ENCODE results near the gene SPTSSA.

Gene SPTSSA

GRCh38 chr14:34474187-34474679 lies 12.2 kb upstream of the SPTSSA start:
- Histone ChIP-seq H3K4me1 (ENCODE audit: control insufficient read depth in 2 of 2, insufficient read depth in 2 of 2, low read length in 2 of 2) (no peaks in the 10 kb centered on the region), H3K4me3 (ENCODE audit: low read length in 2 of 2) (no peak overlapping the region), H3K9me3 (ENCODE audit: control insufficient read depth in 2 of 2, low read length in 2 of 2) (no peaks in the 10 kb centered on the region), H3K27me3 (ENCODE audit: control insufficient read depth in 2 of 2, insufficient read depth in 2 of 2, low read length in 2 of 2) (no peaks in the 10 kb centered on the region), H3K27ac (ENCODE audit: low read depth in 2 of 2, low read length in 2 of 2) (no peak overlapping the region), H3K36me3 (ENCODE audit: control insufficient read depth in 2 of 2, insufficient read depth in 2 of 2, low read length in 2 of 2) (no peaks in the 10 kb centered on the region), H3K9ac (ENCODE audit: low read depth in 1 of 2, low read length in 2 of 2) (no peak overlapping the region)

GRCh38 chr14:34472706-34473279 lies 10.8 kb upstream of the SPTSSA start:
- Histone ChIP-seq H3K4me3 (ENCODE audit: low read length in 2 of 2) (no peak overlapping the region), H3K27ac (ENCODE audit: low read depth in 2 of 2, low read length in 2 of 2) (no peak overlapping the region), H3K9me3 (ENCODE audit: control insufficient read depth in 2 of 2, low read length in 2 of 2) (no peaks in the 10 kb centered on the region), H3K9ac (ENCODE audit: low read depth in 1 of 2, low read length in 2 of 2) (no peak overlapping the region), H3K4me1 (ENCODE audit: control insufficient read depth in 2 of 2, insufficient read depth in 2 of 2, low read length in 2 of 2) (no peaks in the 10 kb centered on the region), H3K36me3 (ENCODE audit: control insufficient read depth in 2 of 2, insufficient read depth in 2 of 2, low read length in 2 of 2) (no peaks in the 10 kb centered on the region), H3K27me3 (ENCODE audit: control insufficient read depth in 2 of 2, insufficient read depth in 2 of 2, low read length in 2 of 2) (no peaks in the 10 kb centered on the region)

GRCh38 chr14:34470319-34470718 lies 8.3 kb upstream of the SPTSSA start:
- H3K9ac ChIP-seq (ENCODE audit: low read depth in 1 of 2, low read length in 2 of 2): no peak overlapping the region
- no peak overlapping the region for H3K27ac ChIP-seq (ENCODE audit: low read depth in 2 of 2, low read length in 2 of 2)
- H3K36me3 ChIP-seq (ENCODE audit: control insufficient read depth in 2 of 2, insufficient read depth in 2 of 2, low read length in 2 of 2): no peaks in the 10 kb centered on the region
- no peak overlapping the region for H3K4me3 ChIP-seq (ENCODE audit: low read length in 2 of 2)
- no peaks in the 10 kb centered on the region for H3K27me3 ChIP-seq (ENCODE audit: control insufficient read depth in 2 of 2, insufficient read depth in 2 of 2, low read length in 2 of 2)
- H3K4me1 ChIP-seq (ENCODE audit: control insufficient read depth in 2 of 2, insufficient read depth in 2 of 2, low read length in 2 of 2): peaks cover 0 to 3% of the 10 kb centered on the region in 2 donors
- no peaks in the 10 kb centered on the region for H3K9me3 ChIP-seq (ENCODE audit: control insufficient read depth in 2 of 2, low read length in 2 of 2)

- H3K9ac ChIP-seq (ENCODE audit: low read depth in 1 of 2, low read length in 2 of 2): no peak overlapping the region
- H3K27me3 ChIP-seq (ENCODE audit: control insufficient read depth in 2 of 2, insufficient read depth in 2 of 2, low read length in 2 of 2): no peaks in the 10 kb centered on the region
- no peak overlapping the region for H3K4me3 ChIP-seq (ENCODE audit: low read length in 2 of 2)
- no peaks in the 10 kb centered on the region for H3K9me3 ChIP-seq (ENCODE audit: control insufficient read depth in 2 of 2, low read length in 2 of 2)
- peaks cover 5 to 7% of the 10 kb centered on the region in 2 donors for H3K4me1 ChIP-seq (ENCODE audit: control insufficient read depth in 2 of 2, insufficient read depth in 2 of 2, low read length in 2 of 2)
- H3K27ac ChIP-seq (ENCODE audit: low read depth in 2 of 2, low read length in 2 of 2): no peak overlapping the region
- H3K36me3 ChIP-seq (ENCODE audit: control insufficient read depth in 2 of 2, insufficient read depth in 2 of 2, low read length in 2 of 2): no peaks in the 10 kb centered on the region
Measured at GRCh38 chr14:34466691-34467090, 4.7 kb upstream of the SPTSSA start.

GRCh38 chr14:34465069-34465859 lies 3.2 kb upstream of the SPTSSA start:
- Histone ChIP-seq H3K9me3 (ENCODE audit: control insufficient read depth in 2 of 2, low read length in 2 of 2) (no peaks in the 10 kb centered on the region), H3K36me3 (ENCODE audit: control insufficient read depth in 2 of 2, insufficient read depth in 2 of 2, low read length in 2 of 2) (no peaks in the 10 kb centered on the region), H3K4me1 (ENCODE audit: control insufficient read depth in 2 of 2, insufficient read depth in 2 of 2, low read length in 2 of 2) (peaks cover 11 to 15% of the 10 kb centered on the region in 2 donors), H3K27ac (ENCODE audit: low read depth in 2 of 2, low read length in 2 of 2) (peak overlapping the region; percentile 33 to 39), H3K27me3 (ENCODE audit: control insufficient read depth in 2 of 2, insufficient read depth in 2 of 2, low read length in 2 of 2) (no peaks in the 10 kb centered on the region), H3K4me3 (ENCODE audit: low read length in 2 of 2) (peak overlapping the region in 1 of 2 donors; percentile 4), H3K9ac (ENCODE audit: low read depth in 1 of 2, low read length in 2 of 2) (no peak overlapping the region)

- peaks cover 15% of the 10 kb centered on the region in 2 donors for H3K4me1 ChIP-seq (ENCODE audit: control insufficient read depth in 2 of 2, insufficient read depth in 2 of 2, low read length in 2 of 2)
- H3K9me3 ChIP-seq (ENCODE audit: control insufficient read depth in 2 of 2, low read length in 2 of 2): no peaks in the 10 kb centered on the region
- H3K27me3 ChIP-seq (ENCODE audit: control insufficient read depth in 2 of 2, insufficient read depth in 2 of 2, low read length in 2 of 2): no peaks in the 10 kb centered on the region
- H3K4me3 ChIP-seq (ENCODE audit: low read length in 2 of 2): no peak overlapping the region
- H3K9ac ChIP-seq (ENCODE audit: low read depth in 1 of 2, low read length in 2 of 2): no peak overlapping the region
- no peaks in the 10 kb centered on the region for H3K36me3 ChIP-seq (ENCODE audit: control insufficient read depth in 2 of 2, insufficient read depth in 2 of 2, low read length in 2 of 2)
- H3K27ac ChIP-seq (ENCODE audit: low read depth in 2 of 2, low read length in 2 of 2): no peak overlapping the region
Measured at GRCh38 chr14:34463598-34463961, 1.5 kb upstream of the SPTSSA start.

- Histone ChIP-seq H3K27ac (ENCODE audit: low read depth in 2 of 2, low read length in 2 of 2) (peak overlapping the region; percentile 90 to 91), H3K27me3 (ENCODE audit: control insufficient read depth in 2 of 2, insufficient read depth in 2 of 2, low read length in 2 of 2) (no peaks in the 10 kb centered on the region), H3K9me3 (ENCODE audit: control insufficient read depth in 2 of 2, low read length in 2 of 2) (no peaks in the 10 kb centered on the region), H3K36me3 (ENCODE audit: control insufficient read depth in 2 of 2, insufficient read depth in 2 of 2, low read length in 2 of 2) (peaks cover 2 to 4% of the 10 kb centered on the region in 2 donors), H3K4me1 (ENCODE audit: control insufficient read depth in 2 of 2, insufficient read depth in 2 of 2, low read length in 2 of 2) (peaks cover 15% of the 10 kb centered on the region in 2 donors), H3K9ac (ENCODE audit: low read depth in 1 of 2, low read length in 2 of 2) (peak overlapping the region; percentile 76 to 85), H3K4me3 (ENCODE audit: low read length in 2 of 2) (peak overlapping the region; percentile 92 to 94)
Measured at GRCh38 chr14:34461334-34462131, 507 bp downstream of the SPTSSA start.

GRCh38 chr14:34460841-34461240 lies 1.2 kb downstream of the SPTSSA start:
- Histone ChIP-seq H3K27ac (ENCODE audit: low read depth in 2 of 2, low read length in 2 of 2) (peak overlapping the region; percentile 90 to 91), H3K4me3 (ENCODE audit: low read length in 2 of 2) (peak overlapping the region; percentile 92 to 94), H3K36me3 (ENCODE audit: control insufficient read depth in 2 of 2, insufficient read depth in 2 of 2, low read length in 2 of 2) (peaks cover 2 to 4% of the 10 kb centered on the region in 2 donors), H3K9me3 (ENCODE audit: control insufficient read depth in 2 of 2, low read length in 2 of 2) (no peaks in the 10 kb centered on the region), H3K27me3 (ENCODE audit: control insufficient read depth in 2 of 2, insufficient read depth in 2 of 2, low read length in 2 of 2) (no peaks in the 10 kb centered on the region), H3K4me1 (ENCODE audit: control insufficient read depth in 2 of 2, insufficient read depth in 2 of 2, low read length in 2 of 2) (peaks cover 15% of the 10 kb centered on the region in 2 donors), H3K9ac (ENCODE audit: low read depth in 1 of 2, low read length in 2 of 2) (peak overlapping the region; percentile 76 to 85)

GRCh38 chr14:34460295-34460694 lies 1.7 kb downstream of the SPTSSA start:
- peaks cover 2 to 4% of the 10 kb centered on the region in 2 donors for H3K36me3 ChIP-seq (ENCODE audit: control insufficient read depth in 2 of 2, insufficient read depth in 2 of 2, low read length in 2 of 2)
- H3K27ac ChIP-seq (ENCODE audit: low read depth in 2 of 2, low read length in 2 of 2): no peak overlapping the region
- H3K4me1 ChIP-seq (ENCODE audit: control insufficient read depth in 2 of 2, insufficient read depth in 2 of 2, low read length in 2 of 2): peaks cover 12 to 15% of the 10 kb centered on the region in 2 donors
- H3K9me3 ChIP-seq (ENCODE audit: control insufficient read depth in 2 of 2, low read length in 2 of 2): no peaks in the 10 kb centered on the region
- H3K4me3 ChIP-seq (ENCODE audit: low read length in 2 of 2): peak overlapping the region in 1 of 2 donors; percentile 6
- H3K27me3 ChIP-seq (ENCODE audit: control insufficient read depth in 2 of 2, insufficient read depth in 2 of 2, low read length in 2 of 2): no peaks in the 10 kb centered on the region
- peak overlapping the region in 1 of 2 donors; percentile 76 for H3K9ac ChIP-seq (ENCODE audit: low read depth in 1 of 2, low read length in 2 of 2)

- no peaks in the 10 kb centered on the region for H3K9me3 ChIP-seq (ENCODE audit: control insufficient read depth in 2 of 2, low read length in 2 of 2)
- H3K27me3 ChIP-seq (ENCODE audit: control insufficient read depth in 2 of 2, insufficient read depth in 2 of 2, low read length in 2 of 2): no peaks in the 10 kb centered on the region
- no peak overlapping the region for H3K9ac ChIP-seq (ENCODE audit: low read depth in 1 of 2, low read length in 2 of 2)
- H3K27ac ChIP-seq (ENCODE audit: low read depth in 2 of 2, low read length in 2 of 2): no peak overlapping the region
- H3K36me3 ChIP-seq (ENCODE audit: control insufficient read depth in 2 of 2, insufficient read depth in 2 of 2, low read length in 2 of 2): peaks cover 5 to 10% of the 10 kb centered on the region in 2 donors
- no peak overlapping the region for H3K4me3 ChIP-seq (ENCODE audit: low read length in 2 of 2)
- peaks cover 10 to 14% of the 10 kb centered on the region in 2 donors for H3K4me1 ChIP-seq (ENCODE audit: control insufficient read depth in 2 of 2, insufficient read depth in 2 of 2, low read length in 2 of 2)
Measured at GRCh38 chr14:34457186-34457585, 4.9 kb downstream of the SPTSSA start.

Measured in mucosa of rectum (tissue), 2 donors.